Neural progenitor cell (in vitro differentiated cells): Measurements from ENCODE around the gene STBD1. TPM values are rescaled to one million over a fixed set of nuclear protein-coding genes. Genes with fewer than 3 reads are reported as not detected.

ENCODE experiments used
- DNase-seq: peaks from one replicate; pipeline ENCODE4 v3.0.0-alpha.2; 2016; ENCODE audit warnings: low spot score
- H2AFZ ChIP-seq: fragments of 200-600 bp; sonication (generic); replicated peaks from 2 replicates; pipeline ENCODE4 v1.6.1; 2016; ENCODE audit warnings: antibody characterized with exemption
- H3F3A ChIP-seq: fragments of 200-600 bp; sonication (generic); 2 replicates; pipeline ENCODE4 v1.6.1; 2016; ENCODE audit warnings: antibody characterized with exemption, low read depth
- H3K27ac ChIP-seq: fragments of 200-600 bp; sonication (generic); 2 replicates; pipeline ENCODE4 v1.5.1; 2016; ENCODE audit warnings: mild to moderate bottlenecking
- H3K27me3 ChIP-seq: fragments of 200-600 bp; sonication (generic); 2 replicates; pipeline ENCODE4 v1.6.1; 2016; ENCODE audit warnings: mild to moderate bottlenecking, moderate library complexity
- H3K36me3 ChIP-seq: fragments of 200-600 bp; sonication (generic); 2 replicates; pipeline ENCODE4 v1.5.1; 2016
- H3K4me1 ChIP-seq: fragments of 200-600 bp; sonication (generic); 2 replicates; pipeline ENCODE4 v1.6.1; 2016; ENCODE audit warnings: mixed run types
- H3K4me2 ChIP-seq: fragments of 200-600 bp; sonication (generic); 2 replicates; pipeline ENCODE4 v1.6.1; 2016
- H3K4me3 ChIP-seq: fragments of 200-600 bp; sonication (generic); 2 replicates; pipeline ENCODE4 v1.5.1; 2016
- H3K79me2 ChIP-seq: fragments of 200-600 bp; sonication (generic); 2 replicates; pipeline ENCODE4 v1.6.1; 2016; ENCODE audit warnings: low read depth
- H3K9ac ChIP-seq: fragments of 200-600 bp; sonication (generic); 2 replicates; pipeline ENCODE4 v1.6.1; 2016
- H3K9me3 ChIP-seq: fragments of 200-600 bp; sonication (generic); 2 replicates; pipeline ENCODE4 v1.5.1; 2016; ENCODE audit warnings: low read depth
- H4K20me1 ChIP-seq: fragments of 200-600 bp; sonication (generic); 2 replicates; pipeline ENCODE4 v1.6.1; 2016; ENCODE audit warnings: low read depth
- H3K27ac Mint-ChIP-seq: 3 replicates; pipeline ENCODE4 v1.8.0; 2021; ENCODE audit warnings: mixed read lengths
- H3K27me3 Mint-ChIP-seq: 2 replicates; pipeline ENCODE4 v1.8.0; 2022; ENCODE audit warnings: low read depth, mild to moderate bottlenecking, inconsistent platforms, moderate library complexity, mixed read lengths; ENCODE audit not compliant: insufficient read depth
- H3K36me3 Mint-ChIP-seq: 3 replicates; pipeline ENCODE4 v1.8.0; 2021; ENCODE audit warnings: mixed read lengths
- H3K4me1 Mint-ChIP-seq: 3 replicates; pipeline ENCODE4 v1.8.0; 2021; ENCODE audit warnings: mixed read lengths
- H3K4me3 Mint-ChIP-seq: 3 replicates; pipeline ENCODE4 v1.8.0; 2021; ENCODE audit warnings: mild to moderate bottlenecking, moderate library complexity, mixed read lengths
- H3K9me3 Mint-ChIP-seq: 3 replicates; pipeline ENCODE4 v1.8.0; 2020; ENCODE audit warnings: mixed read lengths
- CTCF ChIP-seq: fragments of 200-600 bp; sonication (generic); IDR thresholded peaks from 2 replicates; pipeline ENCODE4 v1.5.1; 2017; ENCODE audit warnings: antibody characterized with exemption, mild to moderate bottlenecking
- EZH2 ChIP-seq: fragments of 200-600 bp; sonication (generic); IDR thresholded peaks from 2 replicates; pipeline ENCODE4 v1.6.1; 2017; ENCODE audit warnings: antibody characterized with exemption, mild to moderate bottlenecking, moderate library complexity
- EZH2phosphoT487 ChIP-seq: fragments of 200-600 bp; sonication (generic); IDR thresholded peaks from 2 replicates; pipeline ENCODE4 v1.6.1; 2017; ENCODE audit warnings: antibody characterized with exemption
- total RNA-seq: library from RNA; depleted of rRNA; stranded (reverse); fragments of >200 nt; gene quantifications from 2 replicates; pipeline ENCODE4 v1.2.3, GENCODE V29; 2015; ENCODE audit warnings: low replicate concordance

The STBD1 gene
- total RNA-seq, 1 donor from 2014 or later = 5.4 TPM

DNA sequence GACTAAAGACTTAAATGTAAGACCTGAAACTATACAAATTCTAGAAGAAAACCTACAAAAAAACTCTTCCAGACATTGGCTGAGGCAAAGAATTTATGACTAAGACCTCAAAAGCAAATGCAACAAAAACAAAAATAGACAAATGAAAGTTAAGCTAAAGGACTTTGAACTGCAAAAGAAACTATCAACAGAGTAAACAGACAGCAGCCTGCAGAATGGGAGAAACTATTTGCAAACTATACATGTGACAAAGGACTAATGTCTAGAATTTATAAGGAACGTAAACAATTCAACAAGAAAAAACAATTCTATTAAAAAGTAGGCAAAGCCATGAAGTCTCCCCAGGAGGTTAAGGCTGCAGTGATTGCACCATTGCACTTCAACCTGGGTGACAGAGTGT is 46.0 kb upstream of the STBD1 start:
- no peak for DNase-seq
- Histone ChIP-seq H3F3A (no peaks in the 10 kb centered on the region), H3K9me3 (no peaks in the 10 kb centered on the region), H3K9ac (no peak overlapping the region), H3K79me2 (no peaks in the 10 kb centered on the region), H2AFZ (no peak overlapping the region), H4K20me1 (no peaks in the 10 kb centered on the region), H3K27me3 (no peaks in the 10 kb centered on the region), H3K4me3 (no peak overlapping the region), H3K36me3 (no peaks in the 10 kb centered on the region), H3K4me1 (no peaks in the 10 kb centered on the region), H3K27ac (no peak overlapping the region), H3K4me2 (no peak overlapping the region)
- TF ChIP-seq CTCF (no peak), EZH2 (no peak), EZH2phosphoT487 (no peak)
- H3K4me1 Mint-ChIP-seq = no peaks in the 10 kb centered on the region
- no peak overlapping the region for H3K4me3 Mint-ChIP-seq
- peaks cover 2% of the 10 kb centered on the region for H3K9me3 Mint-ChIP-seq
- no peak overlapping the region for H3K27ac Mint-ChIP-seq
- H3K36me3 Mint-ChIP-seq = peaks cover 4% of the 10 kb centered on the region
- peaks cover 2% of the 10 kb centered on the region for H3K27me3 Mint-ChIP-seq

DNA sequence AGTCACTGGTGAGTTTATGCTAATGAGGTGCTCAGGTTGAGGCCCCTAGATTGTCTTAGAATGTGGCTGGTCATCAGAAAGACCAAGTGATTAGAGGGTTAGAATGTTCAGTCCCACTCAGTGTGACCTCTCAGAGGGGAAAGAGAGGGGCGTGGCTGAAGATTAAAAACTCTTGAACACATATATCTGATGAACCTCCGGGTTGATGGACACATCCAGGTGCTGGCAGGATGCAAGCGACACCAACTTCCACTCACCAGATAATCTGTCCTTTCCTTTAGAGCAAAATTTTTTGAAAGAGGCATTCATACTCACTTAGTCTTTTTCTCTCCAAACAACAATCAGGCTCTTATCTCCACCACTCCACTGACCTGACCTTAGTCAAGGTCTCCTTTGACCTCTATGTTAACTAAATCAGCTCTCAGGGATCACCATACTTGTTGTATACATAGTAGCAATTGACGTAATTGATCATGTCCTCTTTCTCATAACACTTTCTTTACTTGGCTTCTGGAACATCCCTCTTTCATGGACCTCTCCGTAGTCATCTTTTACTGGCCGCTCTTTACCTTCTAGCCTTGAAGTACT is 40.8 kb upstream of the STBD1 start:
- Mint-ChIP-seq H3K36me3 (no peaks in the 10 kb centered on the region), H3K27me3 (no peaks in the 10 kb centered on the region), H3K27ac (no peak overlapping the region), H3K4me1 (no peaks in the 10 kb centered on the region), H3K4me3 (no peak overlapping the region), H3K9me3 (no peaks in the 10 kb centered on the region)
- Histone ChIP-seq H4K20me1 (no peaks in the 10 kb centered on the region), H3K9ac (no peak overlapping the region), H3K4me2 (no peak overlapping the region), H3K79me2 (no peaks in the 10 kb centered on the region), H3F3A (no peaks in the 10 kb centered on the region), H3K9me3 (no peaks in the 10 kb centered on the region), H2AFZ (no peak overlapping the region), H3K36me3 (no peaks in the 10 kb centered on the region), H3K27ac (no peak overlapping the region), H3K4me3 (no peak overlapping the region), H3K27me3 (no peaks in the 10 kb centered on the region), H3K4me1 (no peaks in the 10 kb centered on the region)
- DNase-seq = no peak
- TF ChIP-seq CTCF (no peak), EZH2phosphoT487 (no peak), EZH2 (no peak)

- no peaks in the 10 kb centered on the region for H3K9me3 ChIP-seq
- Mint-ChIP-seq H3K36me3 (no peaks in the 10 kb centered on the region), H3K27me3 (no peaks in the 10 kb centered on the region), H3K9me3 (no peaks in the 10 kb centered on the region), H3K4me3 (no peak overlapping the region), H3K4me1 (no peaks in the 10 kb centered on the region), H3K27ac (no peak overlapping the region)
- no peaks in the 10 kb centered on the region for H3K4me1 ChIP-seq
- H3K9ac ChIP-seq = no peak overlapping the region
- no peaks in the 10 kb centered on the region for H3K79me2 ChIP-seq
- H3K27ac ChIP-seq = no peak overlapping the region
- no peaks in the 10 kb centered on the region for H3K36me3 ChIP-seq
- no peaks in the 10 kb centered on the region for H4K20me1 ChIP-seq
- H3F3A ChIP-seq = no peaks in the 10 kb centered on the region
- no peak overlapping the region for H2AFZ ChIP-seq
- no peak overlapping the region for H3K4me3 ChIP-seq
- no peaks in the 10 kb centered on the region for H3K27me3 ChIP-seq
- DNase-seq = no peak
- H3K4me2 ChIP-seq = no peak overlapping the region
- TF ChIP-seq EZH2phosphoT487 (no peak), CTCF (no peak), EZH2 (no peak)
Measured at GRCh38 chr4:76266627-76267026, 39.9 kb upstream of the STBD1 start.
